Activated CD8-positive, alpha-beta memory T cell treated with anti-CD3 and anti-CD28 coated beads for 36 hours (primary cell): ENCODE results near the gene PRSS27. TPM values are rescaled to one million over a fixed set of nuclear protein-coding genes. Genes with fewer than 3 reads are reported as not detected.
"Not testable (repeated sequence)": the region's sequence is repeated elsewhere in the genome, so short reads cannot be mapped to it uniquely, and the experiment has no call there.

ENCODE experiments used
- CTCF ChIA-PET: fragments of 350-600 bp; sonication (Branson Sonifier 250); formaldehyde crosslinking; loops from one replicate; lab custom pipeline; 2021; ENCODE audit warnings: antibody characterized with exemption; lab: Charles Lee
- POLR2A ChIA-PET: fragments of 350-600 bp; sonication (Branson Sonifier 250); formaldehyde crosslinking; loops from one replicate; lab custom pipeline; 2021; ENCODE audit warnings: antibody characterized with exemption; lab: Charles Lee
- total RNA-seq, 2 experiments: library from RNA; stranded (reverse); gene quantifications; one replicate each; pipeline ENCODE4 v1.2.3, GENCODE V29; 2021

PRSS27 gene
- total RNA-seq, 2 experiments from 2014 or later: 1.3 to 1.4 TPM

DNA sequence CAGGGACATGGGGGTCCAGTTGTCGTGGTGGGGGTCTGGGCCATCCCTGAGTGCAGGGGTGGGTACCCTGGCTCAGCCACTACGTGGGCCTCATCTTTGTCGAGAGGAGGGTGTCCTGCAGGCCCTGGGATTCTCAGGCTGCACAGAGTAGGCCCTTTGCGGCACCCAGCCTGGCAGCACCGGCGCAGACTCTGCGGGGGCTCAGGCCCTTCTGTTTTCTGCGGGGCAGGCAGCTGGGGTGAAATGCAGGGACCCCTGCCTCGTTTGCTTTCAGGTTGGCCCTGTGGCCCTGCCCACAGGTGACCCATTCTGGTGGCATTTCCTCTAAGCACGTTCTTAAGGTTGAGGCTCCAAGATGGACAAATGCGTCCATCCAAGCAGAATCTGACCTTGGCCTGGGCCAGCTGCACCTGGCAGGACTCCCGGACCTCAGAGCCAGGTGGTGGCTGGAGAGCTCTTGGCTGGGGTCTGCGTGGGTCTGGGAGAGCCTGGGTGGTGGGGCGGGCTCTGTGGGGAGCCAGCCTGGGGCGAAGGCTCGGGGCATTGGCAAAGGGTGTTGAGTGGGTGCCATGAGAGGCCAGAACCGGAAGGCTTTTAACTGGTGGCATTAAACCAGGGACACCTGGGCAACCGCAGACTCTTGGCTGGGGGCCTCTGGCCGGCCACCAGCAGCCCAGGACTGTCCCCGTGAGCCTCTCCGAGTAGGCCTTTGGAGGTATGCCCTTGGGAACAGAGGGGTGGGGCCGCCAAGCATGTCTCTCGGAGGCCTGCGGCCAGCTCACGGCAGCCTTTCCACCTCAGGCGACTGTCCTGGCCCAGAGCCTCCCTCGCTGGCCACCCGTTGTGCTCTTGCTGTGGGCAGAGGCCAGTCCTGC, 16.9 kb downstream of the PRSS27 start:
- CTCF ChIA-PET: no interaction called here
- POLR2A ChIA-PET: interaction anchor here (0.5 kb wide), 1 partner anchor 39 kb away, joined by 4 read pairs; no protein-coding TSS in a partner anchor

DNA sequence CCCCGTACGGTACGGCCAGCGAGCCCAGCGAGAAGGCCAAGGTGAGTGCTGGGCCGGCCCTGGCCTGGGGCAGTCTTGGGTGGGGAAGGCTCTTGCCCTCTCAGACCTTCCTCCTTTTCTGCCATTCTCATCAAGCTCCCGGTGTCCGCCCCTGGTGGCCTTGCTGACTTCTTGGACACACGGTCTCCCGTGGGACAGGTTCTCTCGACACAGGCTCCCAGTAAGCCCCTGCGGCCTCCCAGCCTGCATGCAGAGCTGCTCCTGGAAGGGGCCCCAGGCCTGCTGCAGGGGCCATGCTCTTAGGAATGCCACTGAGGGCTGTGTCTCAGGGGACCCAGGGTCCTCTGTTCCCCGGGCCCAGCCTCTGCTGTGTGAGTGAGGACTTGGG, 17.6 kb downstream of the PRSS27 start:
- POLR2A ChIA-PET: no interaction called here
- CTCF ChIA-PET: no interaction called here

DNA sequence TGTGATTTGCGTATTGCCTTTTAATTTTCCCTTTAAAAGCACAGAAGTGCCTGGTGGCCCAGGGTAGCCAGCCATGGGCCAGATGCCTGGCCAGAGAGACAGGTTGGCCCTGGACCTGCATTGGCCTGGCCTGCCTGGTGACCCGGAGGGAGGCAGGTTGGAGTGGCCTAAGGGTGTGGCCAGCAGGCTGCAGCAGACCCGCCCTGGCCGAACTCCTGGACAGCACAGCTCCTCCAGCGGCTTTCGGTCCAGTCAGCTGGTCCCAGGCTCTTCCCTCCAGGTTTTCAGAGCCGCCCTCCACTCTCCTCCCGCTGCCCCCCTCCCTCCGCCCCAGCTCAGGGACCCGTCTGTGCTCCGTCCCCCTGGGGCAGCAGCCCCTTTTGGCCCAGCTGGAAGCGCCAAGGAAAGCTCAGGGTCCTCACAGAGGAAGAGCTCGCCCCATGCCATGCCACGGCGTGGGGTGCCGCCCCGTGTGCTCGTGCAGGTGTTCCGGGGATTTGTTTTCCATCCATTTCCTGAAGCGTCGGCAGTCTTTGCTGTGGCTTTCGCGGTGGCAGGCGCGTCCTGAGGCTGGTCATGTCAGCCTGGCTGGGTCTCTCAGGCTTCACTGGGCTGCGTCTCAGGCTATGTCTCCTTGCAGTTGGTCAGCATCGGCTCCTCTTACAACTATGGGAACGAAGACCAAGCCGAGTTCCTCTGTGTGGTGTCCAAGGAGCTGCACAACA, 18.1 kb downstream of the PRSS27 start:
- ChIA-PET POLR2A (no interaction called here), CTCF (no interaction called here)

DNA sequence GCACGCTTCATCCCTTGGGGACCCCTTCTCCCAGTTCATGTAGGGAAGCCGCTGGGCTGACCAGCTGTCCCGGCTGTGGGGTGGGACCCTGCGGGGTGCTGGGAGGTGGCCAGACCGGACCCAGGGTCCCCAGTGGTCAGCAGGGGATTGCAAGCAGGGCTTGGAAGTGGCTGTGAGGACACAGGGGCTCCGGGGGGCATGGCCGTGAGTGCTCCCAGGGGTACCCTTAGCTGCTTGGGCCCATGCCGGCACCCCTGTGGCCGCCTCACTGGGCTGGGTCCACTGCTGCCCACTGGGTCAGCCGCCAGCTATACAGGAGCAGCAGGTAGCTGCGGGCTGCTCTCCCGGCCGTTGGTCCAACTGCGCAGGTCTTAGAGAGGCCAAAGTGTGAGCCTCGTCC, 18.8 kb downstream of the PRSS27 start:
- ChIA-PET POLR2A (no interaction called here), CTCF (no interaction called here)

DNA sequence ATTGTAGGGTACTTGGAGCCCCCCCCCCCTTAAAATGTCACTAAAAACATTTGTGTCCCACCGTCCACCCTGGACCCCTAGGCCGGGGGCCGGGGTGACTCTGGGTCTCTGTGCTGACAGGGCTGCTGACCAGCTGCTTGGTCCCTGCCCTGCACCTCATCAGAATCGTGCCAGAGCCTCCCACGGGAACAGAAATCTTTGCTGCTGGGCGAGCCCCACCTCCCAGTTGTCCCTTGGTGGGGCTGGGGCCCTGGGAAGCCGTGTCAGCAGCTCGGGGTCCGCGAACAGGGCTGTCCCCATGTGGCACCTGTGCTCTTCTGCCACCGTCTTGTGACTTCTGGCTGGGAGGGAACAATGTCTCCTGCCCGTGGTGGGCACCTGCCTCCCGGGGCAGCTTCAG, 19.2 kb downstream of the PRSS27 start:
- CTCF ChIA-PET: no interaction called here
- POLR2A ChIA-PET: no interaction called here

DNA sequence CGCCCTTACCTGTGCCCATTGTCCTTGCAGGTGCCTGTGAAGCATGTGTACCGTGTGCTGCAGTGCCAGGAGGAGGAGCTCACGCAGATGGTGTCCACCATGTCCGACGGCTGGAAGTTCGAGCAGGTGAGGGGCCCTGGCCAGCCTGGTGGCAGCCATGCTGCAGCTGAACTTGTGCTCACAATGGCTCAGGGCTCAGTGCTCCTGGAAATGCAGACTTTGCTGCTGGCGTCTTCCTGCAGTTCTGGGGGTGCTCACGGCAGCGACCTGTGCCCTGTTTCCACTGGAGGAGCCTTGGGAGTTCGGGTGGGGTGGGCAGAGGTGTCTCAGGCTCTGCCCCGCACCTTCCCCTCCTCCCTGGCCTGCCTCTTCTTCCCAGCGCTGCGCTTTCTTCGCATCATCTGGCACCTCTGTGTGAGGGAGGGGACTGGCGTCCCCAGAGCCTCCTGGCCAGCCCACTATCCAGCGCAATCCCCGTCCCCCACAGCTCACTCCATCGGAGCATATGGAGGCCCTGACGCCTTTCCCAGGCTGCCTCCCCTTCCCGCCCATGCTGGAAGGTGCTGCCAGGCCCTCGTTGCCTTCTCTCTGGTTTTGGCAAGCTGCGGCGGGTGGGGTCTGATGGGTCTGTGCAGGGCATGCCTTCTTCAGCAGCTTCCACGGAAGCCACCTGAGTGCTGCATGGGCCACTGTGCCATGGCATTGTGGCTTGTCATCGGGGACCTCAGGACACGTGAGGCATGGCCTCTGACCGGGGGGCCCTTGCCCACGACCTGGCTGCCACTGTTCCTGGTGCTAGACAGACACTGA, 20.0 kb downstream of the PRSS27 start:
- CTCF ChIA-PET: no interaction called here
- POLR2A ChIA-PET: no interaction called here

DNA sequence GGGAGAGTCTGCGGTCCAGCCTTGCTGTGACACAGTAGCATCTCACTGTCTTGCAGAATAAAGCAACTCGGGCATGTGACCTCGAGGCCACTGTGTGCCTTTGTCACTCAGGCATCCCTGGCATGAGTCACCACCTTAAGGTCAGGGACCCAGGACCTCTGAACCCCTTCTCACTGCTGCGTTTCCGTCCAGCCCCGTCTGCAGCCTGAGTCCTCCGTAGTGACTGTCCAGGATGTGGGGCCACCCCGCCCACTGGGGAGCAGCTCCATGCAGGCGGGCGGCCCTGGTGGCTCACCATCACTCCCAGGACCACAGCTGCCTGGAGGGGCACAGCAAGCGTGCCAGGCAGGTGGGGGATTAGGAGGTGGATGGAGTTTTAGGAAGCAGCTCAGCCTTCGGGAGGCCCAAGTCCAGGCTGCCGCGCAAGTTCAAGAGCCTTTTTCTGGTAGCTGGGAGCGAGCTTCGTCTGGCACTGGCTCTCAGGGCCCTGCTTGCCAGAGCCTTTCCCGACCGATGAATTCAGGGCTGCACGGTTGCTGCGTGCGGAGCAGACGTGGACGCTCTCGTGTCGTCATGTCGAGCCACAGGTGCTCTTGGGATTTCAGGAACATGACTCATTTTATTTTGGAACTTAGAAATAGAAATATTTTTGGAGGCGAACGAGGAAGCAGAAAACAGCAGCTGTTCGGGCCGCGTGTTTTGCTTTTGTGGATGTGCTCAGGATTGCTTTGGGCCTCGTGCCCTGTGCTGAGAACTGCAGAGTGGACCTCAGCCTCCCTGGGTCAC, 20.9 kb downstream of the PRSS27 start:
- ChIA-PET POLR2A (no interaction called here), CTCF (interaction anchor here (0.5 kb wide), 1 partner anchor 462 kb away, joined by 3 read pairs; no protein-coding TSS in a partner anchor)

DNA sequence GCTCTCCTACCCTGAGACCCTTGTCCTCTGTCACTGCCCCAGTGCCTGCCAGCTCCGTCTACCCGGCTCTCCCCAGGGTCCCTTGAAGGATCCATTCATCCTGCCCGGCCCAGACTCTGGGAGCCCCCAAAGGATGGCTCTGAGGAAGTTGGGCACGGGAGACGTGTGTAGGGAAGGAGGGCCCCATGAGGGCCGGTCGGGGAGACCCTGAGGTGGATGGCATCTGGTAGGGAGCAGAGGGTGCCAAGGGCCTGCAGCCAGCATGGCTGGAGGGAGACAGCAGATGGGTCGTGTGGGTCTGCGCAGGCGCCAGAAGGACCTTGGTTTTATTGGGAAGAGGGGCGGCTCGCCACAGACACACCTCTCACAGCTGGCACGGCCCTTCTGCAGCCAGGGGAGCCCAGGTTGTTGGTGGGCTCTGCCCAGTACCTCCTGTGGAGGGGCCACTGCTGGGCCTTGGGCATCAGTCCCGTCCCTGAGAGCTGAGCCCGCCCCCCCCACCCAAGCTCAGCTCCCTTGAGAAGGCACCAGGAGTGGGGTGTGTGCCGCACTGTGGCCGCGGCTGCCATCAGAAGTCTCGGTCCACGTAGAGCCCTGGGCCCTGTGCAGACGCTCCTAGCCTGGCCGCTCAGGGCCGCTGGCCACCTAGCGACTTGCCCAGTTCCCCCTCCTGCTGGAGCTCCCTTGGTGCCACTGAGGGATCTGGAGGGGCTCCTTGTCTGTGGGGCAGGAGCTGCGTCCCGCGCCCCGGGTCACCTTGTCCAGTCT, 21.7 kb downstream of the PRSS27 start:
- POLR2A ChIA-PET: no interaction called here
- CTCF ChIA-PET: interaction anchor here (0.5 kb wide), 1 partner anchor 463 kb away, joined by 3 read pairs; no protein-coding TSS in a partner anchor

DNA sequence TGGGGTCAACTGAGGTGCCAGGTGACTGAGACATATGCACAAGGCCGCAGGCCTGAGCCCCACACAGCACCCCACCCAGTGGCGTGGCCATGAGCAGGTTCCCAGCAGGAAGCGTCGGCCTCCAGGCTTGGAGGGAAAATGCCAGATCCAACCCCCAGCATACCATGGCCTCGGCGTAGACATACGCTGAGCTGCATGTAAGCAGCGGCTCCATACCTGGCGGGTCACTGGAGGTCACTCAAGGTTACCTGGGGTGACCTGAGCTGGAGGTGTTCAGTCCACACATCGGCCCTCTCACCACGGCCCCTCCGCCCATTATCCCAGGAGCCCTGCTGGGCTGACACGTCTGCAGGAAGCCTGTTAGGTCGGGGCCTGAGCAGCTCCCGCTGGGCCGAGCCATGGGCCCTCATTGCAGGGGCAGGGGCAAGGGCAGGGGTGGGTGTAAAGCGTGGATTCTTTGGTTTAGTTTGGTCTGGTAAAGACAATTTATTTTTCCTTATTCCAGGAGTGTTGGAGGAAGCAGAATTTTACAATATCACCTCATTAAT, 22.5 kb downstream of the PRSS27 start:
- ChIA-PET POLR2A (no interaction called here), CTCF (no interaction called here)

DNA sequence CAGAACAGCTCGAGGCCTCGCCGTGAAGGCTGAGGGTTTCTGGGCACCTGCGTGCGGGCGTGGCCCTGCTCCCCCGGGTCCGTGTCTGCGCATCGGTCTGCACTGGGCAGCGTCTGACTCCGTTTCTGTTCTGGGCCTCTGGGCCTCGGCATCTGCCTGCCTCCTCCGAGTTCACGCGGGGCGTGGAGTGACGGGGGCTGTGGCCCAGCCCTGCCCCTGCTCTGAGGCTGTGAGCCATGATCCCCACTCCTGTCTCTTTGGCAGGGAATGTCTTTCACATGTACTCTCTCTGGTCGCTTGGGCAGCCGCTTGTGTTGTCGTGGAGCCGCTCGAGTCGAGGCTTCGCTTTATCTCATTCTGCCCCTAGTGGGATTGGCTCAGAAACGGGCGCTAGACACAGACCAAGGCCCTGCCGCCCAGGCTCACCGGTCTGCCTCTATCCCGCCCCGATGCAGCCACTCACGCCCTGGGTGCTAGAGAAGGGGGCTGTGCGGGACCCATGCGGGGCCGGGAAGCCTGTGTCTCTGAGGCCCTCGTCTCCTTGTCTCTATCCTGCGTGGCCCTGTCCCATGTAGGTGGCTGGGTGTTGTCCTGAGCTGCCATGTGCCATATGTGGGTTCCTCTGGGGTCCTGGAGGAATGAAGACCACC, 23.3 kb downstream of the PRSS27 start:
- POLR2A ChIA-PET, CTCF ChIA-PET: not testable (repeated sequence)

DNA sequence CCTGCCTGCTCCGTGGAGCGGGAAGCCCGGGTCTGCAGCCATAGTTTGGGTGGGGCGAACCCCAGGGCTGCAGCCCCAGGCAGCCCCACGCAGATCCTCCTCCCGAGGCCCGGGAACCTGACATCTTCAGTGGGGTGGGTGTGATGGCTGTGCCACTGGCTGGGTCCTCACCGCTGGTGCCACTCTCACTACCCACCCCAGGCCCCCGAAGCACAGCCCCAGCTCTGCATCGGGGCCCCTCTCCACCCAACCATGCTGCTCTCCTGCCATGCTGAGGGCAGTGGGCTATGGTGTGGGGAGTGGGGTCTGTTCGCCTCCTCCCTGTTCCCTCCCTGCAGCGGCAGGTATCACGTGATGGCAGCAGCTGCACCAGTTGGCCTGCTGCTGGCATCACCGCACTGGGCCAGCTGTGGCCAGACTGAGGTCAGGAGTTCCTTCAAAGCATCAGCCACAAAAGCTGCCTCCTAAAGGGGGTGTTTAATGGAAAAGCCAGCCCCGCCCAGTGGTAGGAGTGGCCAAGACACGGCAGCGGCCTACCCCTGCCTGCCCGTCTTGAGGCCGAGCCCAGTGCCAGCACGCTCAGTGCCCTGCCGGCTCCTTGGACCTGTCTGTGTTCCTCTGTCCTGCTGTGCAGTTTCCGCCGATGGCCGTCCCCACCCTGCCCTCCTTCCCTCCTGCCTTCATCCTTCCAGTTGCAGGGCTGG, 26.9 kb downstream of the PRSS27 start:
- ChIA-PET POLR2A (no interaction called here), CTCF (no interaction called here)

DNA sequence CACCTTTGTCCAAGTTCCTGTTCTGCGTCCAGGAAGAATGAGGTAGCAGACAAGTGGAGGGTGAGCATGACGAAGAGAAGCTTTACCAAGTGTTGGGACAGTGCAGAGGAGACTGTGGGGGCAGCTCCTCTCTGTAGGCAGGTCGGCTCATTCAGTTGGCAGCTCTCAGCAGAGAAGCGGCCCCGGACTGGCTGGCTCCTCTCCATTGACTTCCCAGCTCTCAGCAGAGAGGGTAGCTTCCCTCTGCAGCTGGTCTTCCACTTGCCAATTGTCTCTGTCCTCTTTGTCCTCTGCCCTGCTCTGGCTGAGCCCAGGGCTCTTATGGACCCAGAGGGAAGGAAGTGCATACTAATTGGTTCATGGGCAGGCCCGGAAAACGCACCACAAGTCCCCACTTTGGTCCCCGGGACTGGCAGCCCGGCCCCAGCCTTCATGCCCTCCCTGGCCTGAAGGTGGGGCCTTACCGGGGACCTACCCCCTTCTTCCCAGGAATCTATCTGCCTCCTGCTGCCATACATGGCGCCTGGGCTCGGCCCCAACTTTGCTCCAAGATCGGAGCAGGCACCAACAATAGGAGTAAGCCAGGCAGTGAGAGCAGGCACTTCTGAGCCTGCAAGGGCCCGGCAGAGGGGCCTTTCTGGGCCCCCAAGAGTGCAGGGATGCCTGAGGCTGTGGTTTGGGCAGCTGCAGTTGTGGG, 27.6 kb downstream of the PRSS27 start:
- POLR2A ChIA-PET: no interaction called here
- CTCF ChIA-PET: no interaction called here

DNA sequence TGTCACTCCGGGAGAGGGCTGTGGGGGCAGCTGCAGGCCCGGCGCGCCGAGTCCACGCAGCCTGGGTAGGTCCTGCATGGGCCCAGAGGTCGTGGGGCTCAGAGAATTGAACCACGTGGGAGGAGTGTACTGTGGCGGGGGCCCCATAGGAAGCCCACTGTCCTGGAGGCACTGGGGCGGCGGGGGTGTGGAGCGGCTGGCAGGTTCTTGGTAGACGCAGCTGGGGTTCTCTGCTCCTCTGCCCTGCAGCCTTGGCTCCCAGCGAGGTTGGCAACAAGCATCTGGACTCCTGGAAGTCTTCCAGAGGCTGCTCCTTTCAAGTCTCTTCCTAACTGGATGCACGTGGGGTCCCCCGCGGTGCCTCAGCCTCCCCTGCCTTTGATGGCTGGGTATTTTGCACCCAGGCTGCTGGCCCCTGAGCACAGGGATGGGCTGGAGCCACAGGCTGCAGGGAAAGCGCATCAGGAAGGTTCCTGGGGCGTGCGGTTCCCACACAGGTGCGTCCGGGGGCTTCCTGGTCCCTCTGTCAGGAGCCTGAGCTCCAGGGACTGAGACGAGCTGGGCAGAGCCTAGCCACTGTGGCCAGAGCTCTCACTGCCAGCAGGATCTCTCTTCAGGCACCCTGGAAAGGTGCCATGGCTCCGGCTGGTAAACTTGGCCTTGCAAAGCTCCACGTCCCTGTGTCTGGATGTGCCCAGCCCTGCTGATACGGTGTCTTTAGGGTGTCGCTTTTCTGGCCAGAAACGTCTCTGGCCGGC, 28.4 kb downstream of the PRSS27 start:
- ChIA-PET POLR2A (no interaction called here), CTCF (no interaction called here)

DNA sequence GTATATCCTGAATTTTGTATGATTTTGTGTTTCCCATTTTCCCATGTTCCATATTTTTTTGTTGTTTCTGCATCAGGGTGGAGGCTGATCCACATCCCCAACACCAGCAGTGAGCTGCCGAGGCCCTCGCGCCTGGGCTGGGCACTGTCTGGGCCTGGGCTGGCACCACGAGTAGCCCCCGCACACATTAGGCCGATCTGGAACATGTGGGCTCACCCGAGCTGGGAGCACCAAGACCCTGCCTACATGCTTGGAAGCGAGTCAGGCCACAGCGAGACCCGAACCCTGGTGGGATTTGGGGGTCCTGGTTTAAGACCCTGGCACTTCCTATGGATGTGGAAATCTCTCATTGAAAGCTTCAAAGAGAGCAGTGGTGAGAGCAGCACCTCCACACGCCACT, 29.2 kb downstream of the PRSS27 start:
- CTCF ChIA-PET: no interaction called here
- POLR2A ChIA-PET: no interaction called here

DNA sequence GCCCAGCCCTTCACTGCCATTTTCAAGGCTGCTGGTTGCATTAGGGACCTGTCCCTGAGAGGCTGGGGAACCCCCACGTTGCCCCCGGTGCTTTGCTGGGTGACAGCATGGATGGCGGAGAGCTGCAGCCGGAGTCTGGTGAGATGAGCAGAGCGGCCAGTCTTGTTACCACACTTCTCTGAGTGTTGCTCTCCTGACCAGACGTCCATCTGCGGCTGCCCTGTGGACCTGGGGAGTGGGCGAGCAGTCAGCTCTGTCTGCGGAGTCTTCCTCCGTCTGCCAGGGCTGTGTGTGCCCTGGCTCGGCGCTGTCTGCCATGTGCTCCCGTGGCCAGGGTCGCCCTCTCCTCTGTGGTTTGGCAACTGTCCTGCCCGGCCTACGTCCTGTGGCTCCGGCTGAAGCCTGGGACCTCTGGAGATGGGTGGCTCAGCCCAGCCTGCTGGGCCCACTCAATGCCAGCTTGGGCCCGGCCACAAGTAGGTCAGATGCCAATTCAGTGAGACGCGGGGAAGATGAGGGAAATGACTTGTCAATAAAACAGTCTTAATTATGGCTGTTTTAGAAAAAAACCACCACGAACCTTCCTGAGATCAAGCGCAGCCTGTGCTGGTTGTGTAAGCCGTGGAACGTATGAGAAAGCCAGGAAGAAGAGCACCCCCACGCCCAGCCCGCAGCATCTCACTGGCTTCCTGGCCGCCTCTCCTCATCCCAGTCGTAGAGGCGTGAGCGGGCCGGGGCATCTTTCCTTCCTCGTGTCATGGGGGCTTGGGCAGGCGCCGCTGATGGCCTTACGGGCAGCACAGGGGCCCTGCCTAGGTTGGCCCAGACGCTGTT, 29.8 kb downstream of the PRSS27 start:
- ChIA-PET POLR2A (no interaction called here), CTCF (no interaction called here)
